ACC112 (cell line): ENCODE results near the gene CSF3R.

Source experiments
- H2AFZ ChIP-seq: fragments of 200-600 bp; sonication (generic); one replicate; pipeline ENCODE4 v1.6.0; 2017; ENCODE audit warnings: antibody characterized with exemption, low read length; ENCODE audit not compliant: unreplicated experiment
- H3K27ac ChIP-seq: fragments of 200-600 bp; sonication (generic); 2 replicates; pipeline ENCODE4 v1.5.1; 2014; ENCODE audit warnings: low read depth, mild to moderate bottlenecking, antibody characterized with exemption, low read length, moderate library complexity
- H3K27me3 ChIP-seq: fragments of 200-600 bp; sonication (generic); 2 replicates; pipeline ENCODE4 v1.6.1; 2014; ENCODE audit warnings: mild to moderate bottlenecking, antibody characterized with exemption, low read length, moderate library complexity, mixed read lengths; ENCODE audit not compliant: insufficient read depth
- H3K36me3 ChIP-seq: fragments of 200-600 bp; sonication (generic); 2 replicates; pipeline ENCODE4 v1.6.1; 2016; ENCODE audit warnings: mild to moderate bottlenecking, antibody characterized with exemption, low read length, moderate library complexity, mixed read lengths; ENCODE audit not compliant: insufficient read depth
- H3K4me1 ChIP-seq: fragments of 200-600 bp; sonication (generic); one replicate; pipeline ENCODE4 v1.6.1; 2016; ENCODE audit warnings: low read length, mixed read lengths; ENCODE audit not compliant: insufficient read depth, unreplicated experiment, control insufficient read depth
- H3K4me3 ChIP-seq: fragments of 200-600 bp; sonication (generic); 2 replicates; pipeline ENCODE4 v1.5.1; 2014; ENCODE audit warnings: mild to moderate bottlenecking, low read depth, low read length
- H3K79me2 ChIP-seq: fragments of 200-600 bp; sonication (generic); one replicate; pipeline ENCODE4 v1.6.0; 2016; ENCODE audit warnings: low read length; ENCODE audit not compliant: control insufficient read depth, unreplicated experiment, insufficient read depth

The CSF3R gene

DNA sequence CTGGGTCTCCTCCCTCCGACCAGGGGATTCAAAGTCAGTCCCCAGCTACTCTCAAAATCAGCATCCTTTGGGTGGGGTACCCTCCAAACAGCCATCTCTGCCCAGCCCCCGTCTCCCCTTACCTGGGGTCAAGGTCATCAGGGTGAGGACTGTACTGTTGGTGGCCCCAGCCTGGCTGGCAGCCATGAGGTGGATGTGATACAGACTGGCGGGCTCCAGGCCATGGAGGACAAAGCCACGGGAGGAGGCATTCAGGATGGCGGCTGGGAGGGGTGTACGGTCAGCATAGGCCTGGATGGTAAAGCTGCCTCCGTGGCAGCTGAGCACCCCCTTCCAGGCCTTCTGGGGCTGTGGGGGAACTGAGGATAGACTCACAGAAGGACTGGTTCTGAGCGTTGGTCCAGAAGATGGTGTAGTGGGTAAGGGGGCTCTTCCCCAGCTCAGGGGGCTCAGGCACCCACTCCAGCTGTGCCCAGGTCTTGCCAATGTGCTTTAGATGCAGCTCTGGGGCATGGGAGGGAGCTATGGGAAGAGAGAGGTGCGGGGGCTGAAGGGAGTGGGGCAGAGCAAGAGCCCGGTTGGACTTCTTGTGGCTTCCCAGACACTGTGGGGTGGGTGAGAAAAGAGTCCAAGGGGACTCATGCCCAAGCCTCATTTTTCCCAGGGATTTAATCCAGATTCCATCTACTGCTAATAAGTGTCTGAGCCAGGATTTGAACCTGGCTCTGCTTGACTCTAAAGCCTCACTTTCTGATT, 14.8 kb downstream of the CSF3R start:
- peaks cover 6% of the 10 kb centered on the region for H3K4me1 ChIP-seq
- no peak overlapping the region for H3K4me3 ChIP-seq
- no peak overlapping the region for H2AFZ ChIP-seq
- H3K36me3 ChIP-seq = no peaks in the 10 kb centered on the region
- H3K27me3 ChIP-seq = no peaks in the 10 kb centered on the region
- no peak overlapping the region for H3K27ac ChIP-seq
- H3K79me2 ChIP-seq = peaks cover 10% of the 10 kb centered on the region

- no peaks in the 10 kb centered on the region for H3K36me3 ChIP-seq
- H3K27ac ChIP-seq = no peak overlapping the region
- H3K4me1 ChIP-seq = peaks cover 6% of the 10 kb centered on the region
- no peak overlapping the region for H3K4me3 ChIP-seq
- H3K79me2 ChIP-seq = peaks cover 14% of the 10 kb centered on the region
- H2AFZ ChIP-seq = no peak overlapping the region
- H3K27me3 ChIP-seq = no peaks in the 10 kb centered on the region
Measured at GRCh38 chr1:36467027-36467410, 15.7 kb downstream of the CSF3R start.

DNA sequence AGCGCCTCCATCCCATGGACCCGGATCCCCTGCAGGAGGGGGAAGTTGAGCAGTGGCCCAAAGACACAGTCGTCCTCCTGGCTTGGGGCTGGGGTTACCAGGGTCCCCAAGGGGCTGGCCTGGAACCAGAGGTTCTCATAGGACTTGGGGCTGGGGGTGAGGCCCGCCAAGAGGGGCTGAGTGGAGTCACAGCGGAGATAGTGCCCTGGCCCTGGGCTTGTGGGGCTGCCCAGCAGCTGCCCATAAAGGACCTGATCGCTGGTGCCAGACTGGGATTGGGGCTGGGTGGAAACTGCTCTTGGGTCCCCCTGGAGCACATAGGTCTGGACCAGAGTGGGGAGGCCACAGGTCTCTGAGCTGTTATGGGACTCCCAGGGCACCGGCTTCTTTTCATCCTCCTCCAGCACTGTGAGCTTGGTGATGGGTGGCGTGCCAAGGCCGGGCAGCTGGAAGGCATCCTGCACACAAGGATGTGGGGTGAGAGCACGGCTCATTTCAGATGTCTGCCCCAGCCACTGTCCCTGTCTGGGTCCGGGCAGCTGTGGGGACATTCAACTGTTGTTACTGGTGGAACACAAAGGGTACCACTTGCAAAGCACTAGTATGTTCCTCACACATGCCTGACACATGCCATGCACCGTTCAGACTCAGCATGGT, 16.2 kb downstream of the CSF3R start:
- Histone ChIP-seq H3K27me3 (no peaks in the 10 kb centered on the region), H3K4me1 (peaks cover 6% of the 10 kb centered on the region), H3K27ac (no peak overlapping the region), H3K36me3 (no peaks in the 10 kb centered on the region), H2AFZ (no peak overlapping the region), H3K4me3 (no peak overlapping the region), H3K79me2 (peaks cover 14% of the 10 kb centered on the region)

- H3K4me1 ChIP-seq = peaks cover 6% of the 10 kb centered on the region
- no peak overlapping the region for H2AFZ ChIP-seq
- no peaks in the 10 kb centered on the region for H3K27me3 ChIP-seq
Measured at GRCh38 chr1:36465731-36466369, 16.9 kb downstream of the CSF3R start.

GRCh38 chr1:36464605-36465393, 17.9 kb downstream of the CSF3R start:
- Histone ChIP-seq H2AFZ (peak overlapping the region; percentile 85), H3K27me3 (no peaks in the 10 kb centered on the region), H3K4me3 (peak overlapping the region; percentile 99), H3K4me1 (peaks cover 6% of the 10 kb centered on the region), H3K36me3 (no peaks in the 10 kb centered on the region; the same call in 1 of the 2 replicates), H3K79me2 (peaks cover 14% of the 10 kb centered on the region), H3K27ac (peak overlapping the region; percentile 81)

More at GRCh38 chr1:36465731-36466369, 16.9 kb downstream of the CSF3R start:
- no peak overlapping the region for H3K4me3 ChIP-seq
- peaks cover 14% of the 10 kb centered on the region for H3K79me2 ChIP-seq
- no peaks in the 10 kb centered on the region; the same call in 1 of the 2 replicates for H3K36me3 ChIP-seq
- no peak overlapping the region for H3K27ac ChIP-seq

- Histone ChIP-seq H2AFZ (peak within 1 kb of the TSS; percentile 93), H3K27me3 (no peaks in the 10 kb centered on the region), H3K27ac (peak within 1 kb of the TSS; percentile 81), H3K4me1 (peaks cover 6% of the 10 kb centered on the region), H3K79me2 (peaks cover 14% of the 10 kb centered on the region), H3K4me3 (peak within 1 kb of the TSS; percentile 99), H3K36me3 (no peaks in the 10 kb centered on the region; the same call in 1 of the 2 replicates)
Measured at GRCh38 chr1:36463803-36464604, 18.7 kb downstream of the CSF3R start, which contains the start of gene MRPS15. TSS of gene MRPS15 (minus strand) at chr1:36464384. CDS start at chr1:36464275, 109 bp downstream.

DNA sequence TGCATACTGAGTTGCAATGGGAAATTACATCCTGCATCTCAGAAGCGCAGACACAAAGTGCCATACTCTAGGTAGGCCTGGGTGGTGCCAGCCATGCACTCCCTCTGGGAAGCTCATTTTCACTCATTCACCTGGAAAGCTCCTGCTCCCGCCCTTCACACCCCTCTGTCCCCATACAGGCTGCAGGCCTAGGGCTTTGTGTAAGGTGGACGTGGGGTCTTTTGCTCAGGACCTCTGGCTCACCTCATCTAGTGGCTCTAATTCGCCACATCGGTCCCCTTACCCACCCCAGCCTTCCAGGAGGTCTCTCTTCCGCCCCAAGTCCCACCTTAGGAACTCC, 19.3 kb downstream of the CSF3R start:
- Histone ChIP-seq H3K79me2 (peaks cover 14% of the 10 kb centered on the region), H3K4me3 (peak overlapping the region; percentile 99), H3K36me3 (no peaks in the 10 kb centered on the region; the same call in 1 of the 2 replicates), H2AFZ (peak overlapping the region; percentile 93), H3K4me1 (peaks cover 6% of the 10 kb centered on the region), H3K27me3 (no peaks in the 10 kb centered on the region), H3K27ac (no peak overlapping the region)

- peaks cover 12% of the 10 kb centered on the region for H3K79me2 ChIP-seq
- peaks cover 6% of the 10 kb centered on the region for H3K36me3 ChIP-seq
- H3K4me3 ChIP-seq = no peak overlapping the region
- H2AFZ ChIP-seq = no peak overlapping the region
- H3K4me1 ChIP-seq = no peaks in the 10 kb centered on the region
- H3K27me3 ChIP-seq = no peaks in the 10 kb centered on the region
- H3K27ac ChIP-seq = no peak overlapping the region
Measured at GRCh38 chr1:36458910-36459309, 23.8 kb downstream of the CSF3R start.

- H3K36me3 ChIP-seq = peaks cover 6% of the 10 kb centered on the region
Measured at GRCh38 chr1:36457691-36458090, 25.0 kb downstream of the CSF3R start.

More at GRCh38 chr1:36457691-36458090, 25.0 kb downstream of the CSF3R start:
- no peaks in the 10 kb centered on the region for H3K4me1 ChIP-seq
- H3K27me3 ChIP-seq = no peaks in the 10 kb centered on the region
- H3K4me3 ChIP-seq = no peak overlapping the region
- no peak overlapping the region for H3K27ac ChIP-seq
- H3K79me2 ChIP-seq = peaks cover 4% of the 10 kb centered on the region
- H2AFZ ChIP-seq = no peak overlapping the region
